Measurements from ENCODE around the gene CACNB1. TPM values are rescaled to one million over a fixed set of nuclear protein-coding genes. Genes with fewer than 3 reads are reported as not detected.

The CACNB1 gene
- polyA plus RNA-seq (2013, experiment 1 of 4): 13.6 TPM
- polyA plus RNA-seq (2013, experiment 2 of 4): 9.2 TPM
- 7.6 TPM for polyA plus RNA-seq (2013, experiment 3 of 4)
- polyA plus RNA-seq (2013, experiment 4 of 4): 10.2 TPM

- H3K4me1 ChIP-seq (ENCODE audit: control insufficient read depth, insufficient read depth, low read length): peaks cover 31% of the 10 kb centered on the region
- peak within 1 kb of the TSS; percentile 73 for H3K4me3 ChIP-seq (ENCODE audit: insufficient read depth, low read depth, low read length)
- H3K36me3 ChIP-seq (ENCODE audit: control insufficient read depth, insufficient read depth, low read length): peaks cover 16% of the 10 kb centered on the region
- no peaks in the 10 kb centered on the region for H3K27me3 ChIP-seq (ENCODE audit: control insufficient read depth, insufficient read depth, low read length, poor library complexity, severe bottlenecking)
- H3K27ac ChIP-seq (ENCODE audit: insufficient read depth, low read depth, low read length, poor library complexity, severe bottlenecking): no peak within 1 kb of the TSS
- 1 to 2% methylated on average over 55 of the region's 55 CpGs for WGBS, 2 experiments
- H3K9me3 ChIP-seq (ENCODE audit: control insufficient read depth, low read length): no peaks in the 10 kb centered on the region
Measured at GRCh38 chr17:39197380-39198185, at the start of gene CACNB1. Gene CACNB1 (minus strand): TSS chr17:39197669. CDS start chr17:39197495, 174 bp downstream.

GRCh38 chr17:39246274-39246673 lies 48.8 kb upstream of the CACNB1 start:
- H3K4me1 ChIP-seq (ENCODE audit: control insufficient read depth, insufficient read depth, low read length): peaks cover 4% of the 10 kb centered on the region
- no peak overlapping the region for H3K27ac ChIP-seq (ENCODE audit: insufficient read depth, low read depth, low read length, poor library complexity, severe bottlenecking)
- WGBS, 2 experiments: 68 to 100% methylated on average over 1 to 3 of the region's 3 CpGs
- H3K36me3 ChIP-seq (ENCODE audit: control insufficient read depth, insufficient read depth, low read length): no peaks in the 10 kb centered on the region
- H3K27me3 ChIP-seq (ENCODE audit: control insufficient read depth, insufficient read depth, low read length, poor library complexity, severe bottlenecking): no peaks in the 10 kb centered on the region
- H3K9me3 ChIP-seq (ENCODE audit: control insufficient read depth, low read length): no peaks in the 10 kb centered on the region
- no peak overlapping the region for H3K4me3 ChIP-seq (ENCODE audit: insufficient read depth, low read depth, low read length)

GRCh38 chr17:39244600-39245570 lies 47.4 kb upstream of the CACNB1 start:
- peaks cover 4% of the 10 kb centered on the region for H3K4me1 ChIP-seq (ENCODE audit: control insufficient read depth, insufficient read depth, low read length)
- 48 to 51% methylated on average over 6 of the region's 6 CpGs for WGBS, 2 experiments
- H3K27ac ChIP-seq (ENCODE audit: insufficient read depth, low read depth, low read length, poor library complexity, severe bottlenecking): no peak overlapping the region
- no peaks in the 10 kb centered on the region for H3K36me3 ChIP-seq (ENCODE audit: control insufficient read depth, insufficient read depth, low read length)
- no peaks in the 10 kb centered on the region for H3K9me3 ChIP-seq (ENCODE audit: control insufficient read depth, low read length)
- H3K27me3 ChIP-seq (ENCODE audit: control insufficient read depth, insufficient read depth, low read length, poor library complexity, severe bottlenecking): no peaks in the 10 kb centered on the region
- no peak overlapping the region for H3K4me3 ChIP-seq (ENCODE audit: insufficient read depth, low read depth, low read length)

GRCh38 chr17:39244016-39244599 lies 46.6 kb upstream of the CACNB1 start:
- WGBS, 2 experiments: 81 to 82% methylated on average over 11 of the region's 11 CpGs
- Histone ChIP-seq H3K4me3 (ENCODE audit: insufficient read depth, low read depth, low read length) (no peak overlapping the region), H3K9me3 (ENCODE audit: control insufficient read depth, low read length) (no peaks in the 10 kb centered on the region), H3K27me3 (ENCODE audit: control insufficient read depth, insufficient read depth, low read length, poor library complexity, severe bottlenecking) (no peaks in the 10 kb centered on the region), H3K36me3 (ENCODE audit: control insufficient read depth, insufficient read depth, low read length) (no peaks in the 10 kb centered on the region), H3K4me1 (ENCODE audit: control insufficient read depth, insufficient read depth, low read length) (peaks cover 4% of the 10 kb centered on the region), H3K27ac (ENCODE audit: insufficient read depth, low read depth, low read length, poor library complexity, severe bottlenecking) (no peak overlapping the region)

GRCh38 chr17:39243155-39243554 lies 45.7 kb upstream of the CACNB1 start:
- H3K27me3 ChIP-seq (ENCODE audit: control insufficient read depth, insufficient read depth, low read length, poor library complexity, severe bottlenecking): no peaks in the 10 kb centered on the region
- no peaks in the 10 kb centered on the region for H3K9me3 ChIP-seq (ENCODE audit: control insufficient read depth, low read length)
- peaks cover 4% of the 10 kb centered on the region for H3K4me1 ChIP-seq (ENCODE audit: control insufficient read depth, insufficient read depth, low read length)
- H3K27ac ChIP-seq (ENCODE audit: insufficient read depth, low read depth, low read length, poor library complexity, severe bottlenecking): no peak overlapping the region
- no peak overlapping the region for H3K4me3 ChIP-seq (ENCODE audit: insufficient read depth, low read depth, low read length)
- H3K36me3 ChIP-seq (ENCODE audit: control insufficient read depth, insufficient read depth, low read length): no peaks in the 10 kb centered on the region
- 92% methylated on average over 8 of the region's 8 CpGs for WGBS, 2 experiments

GRCh38 chr17:39240631-39241030 lies 43.2 kb upstream of the CACNB1 start:
- Histone ChIP-seq H3K4me3 (ENCODE audit: insufficient read depth, low read depth, low read length) (no peak overlapping the region), H3K27me3 (ENCODE audit: control insufficient read depth, insufficient read depth, low read length, poor library complexity, severe bottlenecking) (no peaks in the 10 kb centered on the region), H3K9me3 (ENCODE audit: control insufficient read depth, low read length) (no peaks in the 10 kb centered on the region), H3K36me3 (ENCODE audit: control insufficient read depth, insufficient read depth, low read length) (no peaks in the 10 kb centered on the region), H3K27ac (ENCODE audit: insufficient read depth, low read depth, low read length, poor library complexity, severe bottlenecking) (no peak overlapping the region), H3K4me1 (ENCODE audit: control insufficient read depth, insufficient read depth, low read length) (peaks cover 4% of the 10 kb centered on the region)
- 96 to 97% methylated on average over 5 of the region's 5 CpGs for WGBS, 2 experiments

GRCh38 chr17:39239640-39240314 lies 42.3 kb upstream of the CACNB1 start:
- WGBS, 2 experiments: 39 to 42% methylated on average over 16 of the region's 16 CpGs
- Histone ChIP-seq H3K4me3 (ENCODE audit: insufficient read depth, low read depth, low read length) (no peak overlapping the region), H3K27me3 (ENCODE audit: control insufficient read depth, insufficient read depth, low read length, poor library complexity, severe bottlenecking) (no peaks in the 10 kb centered on the region), H3K27ac (ENCODE audit: insufficient read depth, low read depth, low read length, poor library complexity, severe bottlenecking) (no peak overlapping the region), H3K4me1 (ENCODE audit: control insufficient read depth, insufficient read depth, low read length) (peaks cover 4% of the 10 kb centered on the region), H3K9me3 (ENCODE audit: control insufficient read depth, low read length) (no peaks in the 10 kb centered on the region), H3K36me3 (ENCODE audit: control insufficient read depth, insufficient read depth, low read length) (no peaks in the 10 kb centered on the region)

GRCh38 chr17:39238311-39238972 lies 41.0 kb upstream of the CACNB1 start:
- WGBS, 2 experiments: 87 to 89% methylated on average over 15 of the region's 15 CpGs
- Histone ChIP-seq H3K27ac (ENCODE audit: insufficient read depth, low read depth, low read length, poor library complexity, severe bottlenecking) (no peak overlapping the region), H3K4me3 (ENCODE audit: insufficient read depth, low read depth, low read length) (no peak overlapping the region), H3K27me3 (ENCODE audit: control insufficient read depth, insufficient read depth, low read length, poor library complexity, severe bottlenecking) (no peaks in the 10 kb centered on the region), H3K9me3 (ENCODE audit: control insufficient read depth, low read length) (no peaks in the 10 kb centered on the region), H3K36me3 (ENCODE audit: control insufficient read depth, insufficient read depth, low read length) (no peaks in the 10 kb centered on the region), H3K4me1 (ENCODE audit: control insufficient read depth, insufficient read depth, low read length) (no peaks in the 10 kb centered on the region)

- Histone ChIP-seq H3K36me3 (ENCODE audit: control insufficient read depth, insufficient read depth, low read length) (no peaks in the 10 kb centered on the region), H3K27me3 (ENCODE audit: control insufficient read depth, insufficient read depth, low read length, poor library complexity, severe bottlenecking) (no peaks in the 10 kb centered on the region), H3K9me3 (ENCODE audit: control insufficient read depth, low read length) (no peaks in the 10 kb centered on the region), H3K4me3 (ENCODE audit: insufficient read depth, low read depth, low read length) (no peak overlapping the region), H3K4me1 (ENCODE audit: control insufficient read depth, insufficient read depth, low read length) (no peaks in the 10 kb centered on the region), H3K27ac (ENCODE audit: insufficient read depth, low read depth, low read length, poor library complexity, severe bottlenecking) (no peak overlapping the region)
- 87 to 89% methylated on average over 7 of the region's 7 CpGs for WGBS, 2 experiments
Measured at GRCh38 chr17:39237586-39237985, 40.1 kb upstream of the CACNB1 start.

Measured in ectodermal cell (in vitro differentiated cells).